Measurements from ENCODE around the gene CUEDC1. TPM values are rescaled to one million over a fixed set of nuclear protein-coding genes. Genes with fewer than 3 reads are reported as not detected.
A peak's percentile ranks its signal among the peaks of the same experiment; 100 is the strongest.

Gene CUEDC1
- total and polyA plus RNA-seq, 9 of the 15 experiments (the other 6 are each of a cell fraction or from before 2014, with no cell fraction given) = 0.20 to 4.1 (median 1.6) TPM; not detected in 1

DNA sequence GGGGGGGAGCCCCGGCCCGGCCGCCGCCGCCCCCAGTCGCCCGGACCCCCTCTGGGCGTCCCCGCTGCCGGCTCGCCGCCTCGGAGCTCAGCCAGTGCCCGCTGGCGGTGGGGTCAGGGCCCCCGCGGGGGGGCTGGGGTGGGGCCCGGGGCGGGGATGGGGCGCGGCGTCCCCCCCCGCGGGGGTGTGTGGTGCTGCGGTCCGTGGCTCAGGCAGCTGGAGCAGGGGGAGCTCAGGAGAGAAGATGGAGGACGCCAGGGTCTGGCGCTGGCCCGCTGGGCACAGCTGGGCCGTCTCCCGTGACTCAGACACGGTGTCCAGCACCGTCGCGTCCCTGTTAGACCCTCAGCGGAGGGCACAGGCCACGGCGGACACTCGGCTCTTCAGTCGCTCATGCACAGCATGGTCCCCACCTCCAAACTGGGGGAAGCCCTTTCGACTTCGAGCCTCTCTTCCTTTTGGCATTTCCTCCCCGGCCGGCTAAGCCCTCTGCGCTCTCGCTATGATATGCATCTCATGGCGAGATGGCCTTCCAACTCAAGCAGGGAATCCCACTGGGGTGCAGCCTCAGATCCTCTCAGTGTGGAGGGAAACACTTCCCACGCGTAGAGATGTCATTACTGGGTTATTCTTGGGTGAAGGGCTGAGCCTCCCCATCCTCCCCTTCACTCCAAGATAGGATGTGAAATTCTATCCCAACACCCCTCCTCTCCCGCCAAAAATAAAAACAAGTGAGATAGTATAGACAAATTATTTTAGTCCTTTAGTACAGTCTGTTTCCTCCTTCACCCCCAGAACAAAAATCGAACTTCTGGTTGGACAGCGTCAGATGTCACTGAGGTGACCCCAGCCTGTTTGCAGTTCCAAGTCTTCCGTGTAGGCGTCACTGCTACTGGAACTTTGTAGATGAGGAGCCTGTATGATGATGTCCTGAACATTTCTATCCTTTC, 33.4 kb upstream of the CUEDC1 start (continued):
- TF ChIP-seq, protein P1, sequence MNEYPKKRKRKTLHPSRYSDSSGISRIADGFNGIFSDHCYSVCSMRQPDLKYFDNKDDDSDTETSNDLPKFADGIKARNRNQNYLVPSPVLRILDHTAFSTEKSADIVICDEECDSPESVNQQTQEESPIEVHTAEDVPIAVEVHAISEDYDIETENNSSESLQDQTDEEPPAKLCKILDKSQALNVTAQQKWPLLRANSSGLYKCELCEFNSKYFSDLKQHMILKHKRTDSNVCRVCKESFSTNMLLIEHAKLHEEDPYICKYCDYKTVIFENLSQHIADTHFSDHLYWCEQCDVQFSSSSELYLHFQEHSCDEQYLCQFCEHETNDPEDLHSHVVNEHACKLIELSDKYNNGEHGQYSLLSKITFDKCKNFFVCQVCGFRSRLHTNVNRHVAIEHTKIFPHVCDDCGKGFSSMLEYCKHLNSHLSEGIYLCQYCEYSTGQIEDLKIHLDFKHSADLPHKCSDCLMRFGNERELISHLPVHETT (CRISPR knock-in tag; conservative IDR thresholded peaks at IDR 0.05 in 1 of 2, IDR thresholded peaks at IDR 0.05 in 1 of 2) = peak in 1 of 2 experiments; percentile 91; a peak in 2 of 4 replicates
- TF ChIP-seq ZFP1 (CRISPR knock-in tag; IDR thresholded peaks at IDR 0.05) = peak; percentile 40; the same call in 1 of the 2 replicates
- 0 out of 2 replicates have a peak, but pooled peaks have one; percentile 33 for TF ChIP-seq ETV5 (CRISPR knock-in tag; IDR thresholded peaks at IDR 0.05; ENCODE audit: low read depth)
- no peak for TF ChIP-seq KDM4B (IDR thresholded peaks at IDR 0.05; ENCODE audit: borderline replicate concordance in 2 of 2, low read depth in 1 of 2)
- peak; percentile 79; the same call in 1 of the 2 replicates for TF ChIP-seq HMG20B (CRISPR knock-in tag; IDR thresholded peaks at IDR 0.05)
- peak; percentile 41; the same call in 1 of the 2 replicates for TF ChIP-seq NFRKB (IDR thresholded peaks at IDR 0.05; ENCODE audit: low read depth)
- peak; percentile 77; the same call in 1 of the 2 replicates for TF ChIP-seq ILF3 (IDR thresholded peaks at IDR 0.05; ENCODE audit: borderline replicate concordance)
- TF ChIP-seq ARID1B (IDR thresholded peaks at IDR 0.05) = no peak
- no peak for TF ChIP-seq FOXA3 (CRISPR knock-in tag; conservative IDR thresholded peaks at IDR 0.05 in 1 of 2, IDR thresholded peaks at IDR 0.05 in 1 of 2)
- TF ChIP-seq, protein P2, sequence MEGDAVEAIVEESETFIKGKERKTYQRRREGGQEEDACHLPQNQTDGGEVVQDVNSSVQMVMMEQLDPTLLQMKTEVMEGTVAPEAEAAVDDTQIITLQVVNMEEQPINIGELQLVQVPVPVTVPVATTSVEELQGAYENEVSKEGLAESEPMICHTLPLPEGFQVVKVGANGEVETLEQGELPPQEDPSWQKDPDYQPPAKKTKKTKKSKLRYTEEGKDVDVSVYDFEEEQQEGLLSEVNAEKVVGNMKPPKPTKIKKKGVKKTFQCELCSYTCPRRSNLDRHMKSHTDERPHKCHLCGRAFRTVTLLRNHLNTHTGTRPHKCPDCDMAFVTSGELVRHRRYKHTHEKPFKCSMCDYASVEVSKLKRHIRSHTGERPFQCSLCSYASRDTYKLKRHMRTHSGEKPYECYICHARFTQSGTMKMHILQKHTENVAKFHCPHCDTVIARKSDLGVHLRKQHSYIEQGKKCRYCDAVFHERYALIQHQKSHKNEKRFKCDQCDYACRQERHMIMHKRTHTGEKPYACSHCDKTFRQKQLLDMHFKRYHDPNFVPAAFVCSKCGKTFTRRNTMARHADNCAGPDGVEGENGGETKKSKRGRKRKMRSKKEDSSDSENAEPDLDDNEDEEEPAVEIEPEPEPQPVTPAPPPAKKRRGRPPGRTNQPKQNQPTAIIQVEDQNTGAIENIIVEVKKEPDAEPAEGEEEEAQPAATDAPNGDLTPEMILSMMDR (IDR thresholded peaks at IDR 0.05 in 2 of 3, conservative IDR thresholded peaks at IDR 0.05 in 1 of 3; ENCODE audit: insufficient read depth in 2 of 3, low read depth in 1 of 3, low read length in 3 of 3) = 0 out of 6 replicates have a peak, but pooled peaks of 1 of the 3 experiments have one; percentile 26
- TF ChIP-seq CHD1 (IDR thresholded peaks at IDR 0.05; ENCODE audit: low read length) = peak; percentile 84
- peak in 1 of 2 experiments; percentile 46; a peak in 1 of 4 replicates for TF ChIP-seq TEAD1 (CRISPR knock-in tag; IDR thresholded peaks at IDR 0.05)
- peak; percentile 87; the same call in 1 of the 2 replicates for TF ChIP-seq NR2F6 (CRISPR knock-in tag; IDR thresholded peaks at IDR 0.05)
- TF ChIP-seq MYNN (IDR thresholded peaks at IDR 0.05) = peak; percentile 62
- no peak for TF ChIP-seq MYNN (CRISPR knock-in tag; IDR thresholded peaks at IDR 0.05)
- peak; percentile 88; the same call in 1 of the 2 replicates for TF ChIP-seq NR4A1 (CRISPR knock-in tag; IDR thresholded peaks at IDR 0.05)
- TF ChIP-seq NR4A1 (tag; IDR thresholded peaks at IDR 0.05) = no peak
- TF ChIP-seq LARP7 (IDR thresholded peaks at IDR 0.05) = 0 out of 2 replicates have a peak, but pooled peaks have one; percentile 19
- peak; percentile 91 for TF ChIP-seq RHOXF2B (CRISPR knock-in tag; conservative IDR thresholded peaks at IDR 0.05)
- TF ChIP-seq, protein P3, sequence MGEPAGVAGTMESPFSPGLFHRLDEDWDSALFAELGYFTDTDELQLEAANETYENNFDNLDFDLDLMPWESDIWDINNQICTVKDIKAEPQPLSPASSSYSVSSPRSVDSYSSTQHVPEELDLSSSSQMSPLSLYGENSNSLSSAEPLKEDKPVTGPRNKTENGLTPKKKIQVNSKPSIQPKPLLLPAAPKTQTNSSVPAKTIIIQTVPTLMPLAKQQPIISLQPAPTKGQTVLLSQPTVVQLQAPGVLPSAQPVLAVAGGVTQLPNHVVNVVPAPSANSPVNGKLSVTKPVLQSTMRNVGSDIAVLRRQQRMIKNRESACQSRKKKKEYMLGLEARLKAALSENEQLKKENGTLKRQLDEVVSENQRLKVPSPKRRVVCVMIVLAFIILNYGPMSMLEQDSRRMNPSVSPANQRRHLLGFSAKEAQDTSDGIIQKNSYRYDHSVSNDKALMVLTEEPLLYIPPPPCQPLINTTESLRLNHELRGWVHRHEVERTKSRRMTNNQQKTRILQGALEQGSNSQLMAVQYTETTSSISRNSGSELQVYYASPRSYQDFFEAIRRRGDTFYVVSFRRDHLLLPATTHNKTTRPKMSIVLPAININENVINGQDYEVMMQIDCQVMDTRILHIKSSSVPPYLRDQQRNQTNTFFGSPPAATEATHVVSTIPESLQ (CRISPR knock-in tag; IDR thresholded peaks at IDR 0.05) = no peak
